Activated CD4-positive, alpha-beta T cell treated with anti-CD3 and anti-CD28 coated beads, Interleukin-2, amount 50 U/mL, for 16 hours (primary cell): ENCODE data around the gene MPP2.
"Not testable (repeated sequence)": the region's sequence is repeated elsewhere in the genome, so short reads cannot be mapped to it uniquely, and the experiment has no call there.

Experiments used
- DNase-seq: peaks from one replicate; pipeline ENCODE4 v3.0.0-alpha.2; 2020

MPP2 gene

GRCh38 chr17:43927929-43928328 is 20.6 kb upstream of the MPP2 start:
- DNase-seq, result not testable (repeated sequence)

GRCh38 chr17:43927060-43927864 is 19.9 kb upstream of the MPP2 start:
- no peak for DNase-seq

GRCh38 chr17:43924558-43924957 is 17.2 kb upstream of the MPP2 start:
- peak; percentile 59 for DNase-seq

GRCh38 chr17:43920500-43921095 is 13.3 kb upstream of the MPP2 start:
- DNase-seq, result no peak

- DNase-seq, result no peak
Observed at GRCh38 chr17:43918026-43918389, 10.7 kb upstream of the MPP2 start.

DNA sequence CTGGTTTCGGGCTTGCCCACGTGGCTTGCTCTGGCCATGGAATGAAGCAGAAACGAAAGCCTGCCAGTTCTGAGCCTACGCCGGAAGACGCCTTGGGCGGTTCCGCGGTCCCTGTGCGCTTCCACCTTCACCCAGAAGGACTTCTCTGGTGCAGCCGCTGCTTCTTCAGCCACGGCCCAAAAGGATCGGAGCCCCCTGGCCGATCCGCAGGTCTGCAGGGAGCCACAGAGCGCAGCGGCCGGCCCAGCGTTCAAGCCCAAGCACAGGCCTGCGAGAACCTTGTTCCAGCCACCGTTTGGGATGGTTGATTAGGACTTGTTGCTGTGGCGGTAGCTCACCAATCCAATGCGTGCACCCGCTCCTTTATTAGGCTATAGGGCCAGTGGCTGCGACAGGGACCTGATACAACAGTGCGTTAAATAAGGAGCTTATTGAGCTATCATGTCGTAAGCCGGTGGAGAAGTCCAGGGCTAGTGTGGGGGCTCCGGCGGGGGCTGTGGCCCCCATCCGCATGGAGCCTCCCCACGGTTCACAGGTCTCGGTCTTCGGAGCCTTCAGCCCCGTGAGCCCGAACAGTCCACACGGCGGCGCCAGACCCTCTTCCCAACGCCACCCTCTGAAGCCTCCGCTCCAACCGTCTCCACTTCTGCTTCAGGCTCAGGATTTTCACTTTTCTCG is 10.2 kb upstream of the MPP2 start:
- peak; percentile 52 for DNase-seq

- DNase-seq, result no peak
Observed at GRCh38 chr17:43917016-43917347, 9.6 kb upstream of the MPP2 start.

DNA sequence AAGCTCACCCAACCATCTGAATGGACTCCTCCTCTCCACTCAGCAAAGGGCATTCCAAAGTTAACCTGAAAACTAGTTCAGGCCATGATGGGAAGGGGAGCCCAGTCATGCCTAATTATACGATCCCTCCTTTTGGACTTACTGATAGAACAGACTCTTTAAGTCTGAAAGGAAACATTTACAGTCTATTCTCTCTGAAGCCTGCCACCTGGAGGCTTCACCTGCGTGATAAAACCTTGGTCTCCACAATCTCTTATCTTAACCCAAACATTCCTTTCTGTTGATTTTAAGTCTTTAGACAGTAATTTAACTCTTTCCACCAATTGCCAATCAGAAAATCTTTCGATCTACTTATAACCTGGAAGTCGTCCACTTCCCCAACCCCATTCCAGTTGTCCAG is 9.0 kb upstream of the MPP2 start:
- no peak for DNase-seq

- no peak for DNase-seq
Observed at GRCh38 chr17:43915559-43915958, 8.2 kb upstream of the MPP2 start.

GRCh38 chr17:43914451-43914850 is 7.1 kb upstream of the MPP2 start:
- no peak for DNase-seq

- DNase-seq, result no peak
Observed at GRCh38 chr17:43913584-43913983, 6.2 kb upstream of the MPP2 start.

DNA sequence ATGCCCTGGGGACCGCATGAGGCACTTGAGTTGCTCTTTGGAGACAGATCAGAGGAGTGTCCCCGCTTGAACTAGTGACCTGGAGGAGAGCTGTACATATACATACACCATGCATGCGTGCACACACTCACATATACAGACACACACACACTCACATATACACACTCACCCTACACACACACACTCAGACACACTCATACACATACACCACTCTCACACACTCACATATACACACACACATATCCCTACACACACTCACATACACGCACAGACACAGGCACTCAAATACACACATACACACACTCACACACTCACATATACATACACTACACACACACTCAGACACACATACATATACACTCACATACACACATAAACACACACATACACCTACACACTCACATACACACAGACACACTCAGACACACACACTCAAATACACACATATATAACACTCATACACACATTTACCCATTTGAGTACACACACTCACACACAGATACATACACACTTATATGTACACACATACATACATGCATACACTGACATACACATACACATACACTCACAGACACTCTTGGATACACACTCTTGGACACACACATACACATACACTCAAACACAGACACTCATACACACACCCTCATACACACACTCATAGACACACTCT is 5.4 kb upstream of the MPP2 start:
- DNase-seq, result no peak

DNA sequence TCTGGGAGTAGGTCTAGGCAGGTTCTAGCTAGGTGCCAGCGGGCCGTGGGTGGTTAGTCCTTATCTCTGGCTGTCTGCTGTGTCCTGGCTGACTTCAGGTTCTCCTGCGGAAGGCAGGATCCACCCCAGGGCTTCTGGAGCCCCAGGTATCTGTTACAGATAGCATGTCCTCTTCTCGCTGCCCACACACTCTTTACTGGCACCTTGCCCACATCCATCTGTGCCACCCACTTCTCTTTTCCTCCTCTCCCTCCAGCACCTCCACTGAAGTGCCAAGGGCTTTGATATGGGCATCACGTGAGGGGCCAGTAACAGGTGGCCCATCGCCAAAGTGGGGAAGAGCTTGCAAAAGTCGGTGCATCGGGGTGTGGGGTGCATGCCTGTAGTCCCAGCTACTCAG is 4.6 kb upstream of the MPP2 start:
- DNase-seq, result no peak

DNA sequence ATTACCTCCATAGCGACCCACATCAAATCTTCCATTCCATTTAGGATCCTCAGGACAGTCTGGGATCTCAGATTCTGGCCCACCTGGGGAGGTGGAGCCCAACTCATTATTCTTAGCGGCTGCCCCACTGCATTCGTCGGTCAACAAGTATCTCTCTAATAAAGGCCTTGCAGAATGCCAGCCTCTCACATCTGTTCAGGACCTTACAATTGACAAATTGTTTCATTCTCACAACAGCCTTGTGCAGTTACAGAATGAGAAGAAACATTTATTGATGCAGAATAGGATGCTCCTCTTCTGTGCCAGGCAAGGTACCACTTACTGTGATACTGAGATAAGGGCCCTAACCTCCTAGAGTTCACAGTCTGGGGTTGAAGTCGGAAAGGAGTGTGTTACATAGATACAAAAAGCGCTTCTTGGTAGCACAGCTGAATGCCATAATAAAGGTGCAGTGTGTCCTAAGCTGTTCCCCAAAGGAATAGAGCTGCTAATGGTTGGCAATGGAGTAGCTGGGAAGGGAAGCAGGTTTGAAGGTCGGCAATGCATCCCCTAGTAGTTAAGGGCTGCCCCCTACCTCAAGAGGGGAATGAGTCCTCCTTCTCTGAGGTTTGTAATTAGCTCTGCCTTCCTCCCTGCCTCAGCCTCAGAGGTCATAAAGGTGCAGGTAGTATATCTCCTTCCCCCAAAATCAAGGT is 2.3 kb upstream of the MPP2 start:
- DNase-seq, result no peak

- no peak for DNase-seq
Observed at GRCh38 chr17:43907998-43908721, 824 bp upstream of the MPP2 start.

DNA sequence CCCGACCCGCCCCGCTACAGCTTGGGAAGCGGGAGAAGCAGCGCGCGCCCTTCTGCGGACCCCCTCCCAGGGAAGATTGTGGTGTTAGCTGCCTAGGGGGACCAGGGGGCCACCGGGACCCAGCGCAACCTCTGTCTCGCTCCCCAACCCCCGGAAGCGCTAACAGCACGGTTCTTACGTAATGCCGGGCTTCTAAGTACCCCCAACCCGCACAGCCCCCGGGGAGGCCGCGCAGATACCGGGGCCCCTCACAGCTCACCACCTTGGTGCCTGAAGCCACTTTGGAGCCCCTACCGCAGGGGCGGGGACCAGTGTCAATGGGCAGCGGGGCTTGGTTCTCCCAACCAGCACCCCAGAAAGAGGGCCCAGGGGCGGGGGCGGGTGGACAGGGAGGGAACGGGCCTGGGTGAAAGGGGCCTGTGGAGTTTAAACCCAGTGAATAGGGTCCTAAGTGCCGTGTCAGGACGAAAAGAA is 348 bp downstream of the MPP2 start:
- DNase-seq, result no peak

DNA sequence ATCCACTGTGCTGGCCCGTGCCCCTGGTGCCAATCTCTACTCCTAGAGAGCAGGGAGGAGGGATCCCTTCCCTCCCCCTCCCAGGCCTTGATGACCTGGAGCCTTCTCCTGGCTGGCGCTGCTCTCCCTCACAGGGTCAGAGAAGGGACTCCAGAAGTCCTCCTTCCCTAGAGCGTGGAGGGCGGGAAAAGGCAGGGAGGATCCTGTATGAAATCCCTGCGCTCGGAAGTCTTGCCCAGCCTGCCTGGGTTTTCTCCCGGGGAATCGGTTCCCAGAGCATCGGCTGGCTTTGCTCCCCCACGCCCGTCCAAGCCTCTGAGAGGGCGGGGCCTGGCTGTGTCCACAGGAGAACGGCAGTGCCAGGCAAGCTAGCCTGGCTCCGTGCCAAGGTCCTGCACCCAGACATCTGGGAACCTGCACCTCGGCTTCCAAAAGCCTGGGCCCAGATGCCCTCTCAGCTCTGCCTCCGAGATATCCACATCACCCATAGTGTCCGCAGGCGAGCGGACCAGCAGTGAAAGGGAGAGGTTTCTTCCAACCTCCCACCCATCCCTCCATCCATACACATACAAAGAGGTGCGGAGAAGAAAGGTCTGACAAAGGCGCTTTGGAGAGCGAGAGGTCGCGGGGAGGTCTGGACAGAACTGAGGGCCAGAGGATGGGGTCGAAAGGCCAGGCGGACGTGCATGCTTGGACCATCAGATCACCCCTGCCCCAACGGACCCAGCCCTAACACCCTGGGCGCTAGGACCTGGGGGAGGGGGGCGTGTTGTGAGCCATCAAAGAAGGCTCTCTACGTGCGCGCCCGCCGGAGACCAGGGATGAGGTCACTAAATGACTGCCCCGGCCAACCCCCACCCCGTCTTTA is 1.1 kb downstream of the MPP2 start:
- no peak for DNase-seq

- no peak for DNase-seq
Observed at GRCh38 chr17:43905400-43905984, 1.8 kb downstream of the MPP2 start.

DNA sequence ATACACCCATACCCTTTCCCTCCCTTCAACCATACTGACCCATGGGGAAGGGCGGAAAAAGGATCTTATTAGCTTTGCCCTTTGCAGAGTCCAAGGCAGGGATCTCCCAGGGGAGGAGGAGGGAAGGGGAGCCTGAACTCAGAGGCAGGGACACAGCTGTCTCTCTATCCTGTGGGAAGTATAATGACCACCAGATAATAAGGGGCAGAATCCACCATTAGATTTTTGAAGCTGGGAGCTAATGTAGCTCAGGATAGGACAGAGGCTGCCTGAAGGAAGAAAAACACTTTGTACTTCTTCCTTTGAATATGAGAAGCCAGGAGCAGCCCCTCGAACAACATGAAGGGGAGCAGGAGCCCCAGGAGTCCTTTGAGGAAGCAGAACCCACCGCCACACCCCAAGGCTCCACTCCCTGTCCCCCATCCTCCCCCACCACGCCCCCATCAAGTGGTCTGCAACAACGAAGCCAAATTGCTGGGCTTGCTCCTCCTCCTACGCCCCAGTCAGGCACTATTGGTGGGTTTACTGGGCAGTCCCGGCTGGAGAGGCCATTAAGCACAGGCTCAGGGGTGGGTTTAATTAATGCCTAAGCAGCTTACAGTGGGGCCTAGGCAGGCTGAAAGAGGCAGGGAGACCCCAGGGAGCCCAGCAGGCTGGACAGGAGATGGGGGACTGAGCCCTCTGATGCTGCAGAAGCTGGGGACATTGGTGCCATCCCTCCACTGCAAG is 5.3 kb downstream of the MPP2 start:
- DNase-seq, result no peak
